Measurements from ENCODE around the gene TRIO.
A peak's percentile ranks its signal among the peaks of the same experiment; 100 is the strongest.

TRIO gene

GRCh38 chr5:14167211-14167845 lies 24.2 kb downstream of the TRIO start:
- H3K27ac ChIP-seq (ENCODE audit: low read depth, low read length) = peak overlapping the region; percentile 70
- H3K27me3 ChIP-seq (ENCODE audit: control insufficient read depth, insufficient read depth, low read length) = no peaks in the 10 kb centered on the region
- peaks cover 33% of the 10 kb centered on the region for H3K4me1 ChIP-seq (ENCODE audit: control insufficient read depth, insufficient read depth, low read length)
- H3K4me3 ChIP-seq (ENCODE audit: low read length) = no peak overlapping the region
- no peaks in the 10 kb centered on the region for H3K36me3 ChIP-seq (ENCODE audit: control insufficient read depth, insufficient read depth, low read length)
- H3K9ac ChIP-seq (ENCODE audit: low read length) = no peak overlapping the region

GRCh38 chr5:14168144-14168792 lies 25.1 kb downstream of the TRIO start:
- no peaks in the 10 kb centered on the region for H3K36me3 ChIP-seq (ENCODE audit: control insufficient read depth, insufficient read depth, low read length)
- H3K4me3 ChIP-seq (ENCODE audit: low read length) = peak overlapping the region; percentile 16
- H3K27ac ChIP-seq (ENCODE audit: low read depth, low read length) = peak overlapping the region; percentile 70
- peaks cover 32% of the 10 kb centered on the region for H3K4me1 ChIP-seq (ENCODE audit: control insufficient read depth, insufficient read depth, low read length)
- H3K27me3 ChIP-seq (ENCODE audit: control insufficient read depth, insufficient read depth, low read length) = no peaks in the 10 kb centered on the region
- no peak overlapping the region for H3K9ac ChIP-seq (ENCODE audit: low read length)

GRCh38 chr5:14168793-14169262 lies 25.7 kb downstream of the TRIO start:
- Histone ChIP-seq H3K4me3 (ENCODE audit: low read length) (no peak overlapping the region), H3K36me3 (ENCODE audit: control insufficient read depth, insufficient read depth, low read length) (no peaks in the 10 kb centered on the region), H3K9ac (ENCODE audit: low read length) (no peak overlapping the region), H3K27ac (ENCODE audit: low read depth, low read length) (no peak overlapping the region), H3K27me3 (ENCODE audit: control insufficient read depth, insufficient read depth, low read length) (no peaks in the 10 kb centered on the region), H3K4me1 (ENCODE audit: control insufficient read depth, insufficient read depth, low read length) (peaks cover 32% of the 10 kb centered on the region)

- Histone ChIP-seq H3K27me3 (ENCODE audit: control insufficient read depth, insufficient read depth, low read length) (no peaks in the 10 kb centered on the region), H3K4me1 (ENCODE audit: control insufficient read depth, insufficient read depth, low read length) (peaks cover 38% of the 10 kb centered on the region), H3K9ac (ENCODE audit: low read length) (no peak overlapping the region), H3K4me3 (ENCODE audit: low read length) (no peak overlapping the region), H3K27ac (ENCODE audit: low read depth, low read length) (no peak overlapping the region), H3K36me3 (ENCODE audit: control insufficient read depth, insufficient read depth, low read length) (no peaks in the 10 kb centered on the region)
These were observed 27.9 kb downstream of the TRIO start for GRCh38 chr5:14171046-14171445.

GRCh38 chr5:14171621-14172020 lies 28.5 kb downstream of the TRIO start:
- Histone ChIP-seq H3K36me3 (ENCODE audit: control insufficient read depth, insufficient read depth, low read length) (no peaks in the 10 kb centered on the region), H3K27me3 (ENCODE audit: control insufficient read depth, insufficient read depth, low read length) (no peaks in the 10 kb centered on the region), H3K27ac (ENCODE audit: low read depth, low read length) (no peak overlapping the region)

GRCh38 chr5:14172149-14172795 lies 29.1 kb downstream of the TRIO start:
- Histone ChIP-seq H3K9ac (ENCODE audit: low read length) (no peak overlapping the region), H3K27ac (ENCODE audit: low read depth, low read length) (no peak overlapping the region), H3K4me3 (ENCODE audit: low read length) (no peak overlapping the region), H3K4me1 (ENCODE audit: control insufficient read depth, insufficient read depth, low read length) (peaks cover 34% of the 10 kb centered on the region), H3K36me3 (ENCODE audit: control insufficient read depth, insufficient read depth, low read length) (no peaks in the 10 kb centered on the region), H3K27me3 (ENCODE audit: control insufficient read depth, insufficient read depth, low read length) (no peaks in the 10 kb centered on the region)

More at GRCh38 chr5:14171621-14172020, 28.5 kb downstream of the TRIO start:
- Histone ChIP-seq H3K4me3 (ENCODE audit: low read length) (no peak overlapping the region), H3K4me1 (ENCODE audit: control insufficient read depth, insufficient read depth, low read length) (peaks cover 38% of the 10 kb centered on the region), H3K9ac (ENCODE audit: low read length) (no peak overlapping the region)

- Histone ChIP-seq H3K27ac (ENCODE audit: low read depth, low read length) (peak overlapping the region; percentile 21), H3K36me3 (ENCODE audit: control insufficient read depth, insufficient read depth, low read length) (no peaks in the 10 kb centered on the region), H3K27me3 (ENCODE audit: control insufficient read depth, insufficient read depth, low read length) (no peaks in the 10 kb centered on the region), H3K9ac (ENCODE audit: low read length) (no peak overlapping the region), H3K4me1 (ENCODE audit: control insufficient read depth, insufficient read depth, low read length) (peaks cover 26% of the 10 kb centered on the region), H3K4me3 (ENCODE audit: low read length) (peak overlapping the region; percentile 6)
These were observed 30.5 kb downstream of the TRIO start for GRCh38 chr5:14173377-14174229.

- H3K4me3 ChIP-seq (ENCODE audit: low read length) = peak overlapping the region; percentile 6
- H3K36me3 ChIP-seq (ENCODE audit: control insufficient read depth, insufficient read depth, low read length) = no peaks in the 10 kb centered on the region
- peaks cover 27% of the 10 kb centered on the region for H3K4me1 ChIP-seq (ENCODE audit: control insufficient read depth, insufficient read depth, low read length)
- H3K9ac ChIP-seq (ENCODE audit: low read length) = no peak overlapping the region
- H3K27me3 ChIP-seq (ENCODE audit: control insufficient read depth, insufficient read depth, low read length) = no peaks in the 10 kb centered on the region
- peak overlapping the region; percentile 21 for H3K27ac ChIP-seq (ENCODE audit: low read depth, low read length)
These were observed 31.1 kb downstream of the TRIO start for GRCh38 chr5:14174230-14174636.

- Histone ChIP-seq H3K36me3 (ENCODE audit: control insufficient read depth, insufficient read depth, low read length) (no peaks in the 10 kb centered on the region), H3K4me3 (ENCODE audit: low read length) (no peak overlapping the region), H3K9ac (ENCODE audit: low read length) (no peak overlapping the region), H3K27me3 (ENCODE audit: control insufficient read depth, insufficient read depth, low read length) (no peaks in the 10 kb centered on the region), H3K27ac (ENCODE audit: low read depth, low read length) (no peak overlapping the region), H3K4me1 (ENCODE audit: control insufficient read depth, insufficient read depth, low read length) (peaks cover 21% of the 10 kb centered on the region)
These were observed 32.2 kb downstream of the TRIO start for GRCh38 chr5:14175381-14175780.

GRCh38 chr5:14176888-14177287 lies 33.7 kb downstream of the TRIO start:
- Histone ChIP-seq H3K27ac (ENCODE audit: low read depth, low read length) (no peak overlapping the region), H3K36me3 (ENCODE audit: control insufficient read depth, insufficient read depth, low read length) (no peaks in the 10 kb centered on the region), H3K4me1 (ENCODE audit: control insufficient read depth, insufficient read depth, low read length) (peaks cover 20% of the 10 kb centered on the region), H3K27me3 (ENCODE audit: control insufficient read depth, insufficient read depth, low read length) (no peaks in the 10 kb centered on the region), H3K4me3 (ENCODE audit: low read length) (no peak overlapping the region), H3K9ac (ENCODE audit: low read length) (no peak overlapping the region)

GRCh38 chr5:14177634-14178033 lies 34.5 kb downstream of the TRIO start:
- no peak overlapping the region for H3K9ac ChIP-seq (ENCODE audit: low read length)
- H3K36me3 ChIP-seq (ENCODE audit: control insufficient read depth, insufficient read depth, low read length) = no peaks in the 10 kb centered on the region
- no peak overlapping the region for H3K4me3 ChIP-seq (ENCODE audit: low read length)
- peaks cover 25% of the 10 kb centered on the region for H3K4me1 ChIP-seq (ENCODE audit: control insufficient read depth, insufficient read depth, low read length)
- H3K27me3 ChIP-seq (ENCODE audit: control insufficient read depth, insufficient read depth, low read length) = no peaks in the 10 kb centered on the region
- H3K27ac ChIP-seq (ENCODE audit: low read depth, low read length) = no peak overlapping the region

- Histone ChIP-seq H3K27ac (ENCODE audit: low read depth, low read length) (peak overlapping the region; percentile 6), H3K9ac (ENCODE audit: low read length) (no peak overlapping the region), H3K4me3 (ENCODE audit: low read length) (no peak overlapping the region), H3K27me3 (ENCODE audit: control insufficient read depth, insufficient read depth, low read length) (no peaks in the 10 kb centered on the region), H3K36me3 (ENCODE audit: control insufficient read depth, insufficient read depth, low read length) (no peaks in the 10 kb centered on the region), H3K4me1 (ENCODE audit: control insufficient read depth, insufficient read depth, low read length) (peaks cover 29% of the 10 kb centered on the region)
These were observed 34.9 kb downstream of the TRIO start for GRCh38 chr5:14178091-14178490.

Data from rectal smooth muscle tissue (tissue), 1 donor.